Ascending aorta (tissue), 2 donors: ENCODE data around the gene SH2D7. TPM values are rescaled to one million over a fixed set of nuclear protein-coding genes. Genes with fewer than 3 reads are reported as not detected.

Experiments used
- DNase-seq, 2 donors: peaks; one replicate each; pipeline ENCODE4 v3.0.0-alpha.2; 2019; ENCODE audit warnings: low spot score in 2 of 2
- H3K27ac ChIP-seq, 2 donors: fragments of 200-600 bp; sonication (generic); one replicate each; pipeline ENCODE4 v1.5.1; 2016 to 2017; ENCODE audit warnings: mild to moderate bottlenecking in 1 of 2
- H3K27me3 ChIP-seq: fragments of 200-600 bp; sonication (generic); one replicate; pipeline ENCODE4 v1.5.1; 2017
- H3K36me3 ChIP-seq, 2 donors: fragments of 200-600 bp; sonication (generic); one replicate each; pipeline ENCODE4 v1.5.1; 2016
- H3K4me1 ChIP-seq, 2 donors: fragments of 200-600 bp; sonication (generic); one replicate each; pipeline ENCODE4 v1.5.1; 2016 to 2017; ENCODE audit warnings: mild to moderate bottlenecking in 1 of 2
- H3K4me3 ChIP-seq, 2 donors: fragments of 200-600 bp; sonication (generic); one replicate each; pipeline ENCODE4 v1.5.1; 2016 to 2017; ENCODE audit warnings: mild to moderate bottlenecking in 1 of 2
- H3K9me3 ChIP-seq, 2 donors: fragments of 200-600 bp; sonication (generic); one replicate each; pipeline ENCODE4 v1.5.1; 2016
- intact Hi-C: fragments of 100-400 bp; cut with DNase I; formaldehyde crosslinking; loops from one replicate; pipeline ENCODE4 v1.15.1; 2023
- total RNA-seq: library from RNA; depleted of rRNA; stranded (reverse); fragments of >200 nt; gene quantifications from one replicate; pipeline ENCODE4 v1.1.0, GENCODE V29; 2016
- TF ChIP-seq, protein P1 (sequence below), 3 experiments: fragments of 200-600 bp in 2 of 3; fragments of 450-650 bp in 1 of 3; sonication (generic) in 2 of 3; IDR thresholded peaks; one replicate each; pipeline ENCODE4 v1.5.1; 2016 to 2019; ENCODE audit warnings: antibody characterized with exemption in 3 of 3, mild to moderate bottlenecking in 1 of 3, moderate library complexity in 1 of 3

The SH2D7 gene
- total RNA-seq, 1 donor from 2014 or later: not detected

DNA sequence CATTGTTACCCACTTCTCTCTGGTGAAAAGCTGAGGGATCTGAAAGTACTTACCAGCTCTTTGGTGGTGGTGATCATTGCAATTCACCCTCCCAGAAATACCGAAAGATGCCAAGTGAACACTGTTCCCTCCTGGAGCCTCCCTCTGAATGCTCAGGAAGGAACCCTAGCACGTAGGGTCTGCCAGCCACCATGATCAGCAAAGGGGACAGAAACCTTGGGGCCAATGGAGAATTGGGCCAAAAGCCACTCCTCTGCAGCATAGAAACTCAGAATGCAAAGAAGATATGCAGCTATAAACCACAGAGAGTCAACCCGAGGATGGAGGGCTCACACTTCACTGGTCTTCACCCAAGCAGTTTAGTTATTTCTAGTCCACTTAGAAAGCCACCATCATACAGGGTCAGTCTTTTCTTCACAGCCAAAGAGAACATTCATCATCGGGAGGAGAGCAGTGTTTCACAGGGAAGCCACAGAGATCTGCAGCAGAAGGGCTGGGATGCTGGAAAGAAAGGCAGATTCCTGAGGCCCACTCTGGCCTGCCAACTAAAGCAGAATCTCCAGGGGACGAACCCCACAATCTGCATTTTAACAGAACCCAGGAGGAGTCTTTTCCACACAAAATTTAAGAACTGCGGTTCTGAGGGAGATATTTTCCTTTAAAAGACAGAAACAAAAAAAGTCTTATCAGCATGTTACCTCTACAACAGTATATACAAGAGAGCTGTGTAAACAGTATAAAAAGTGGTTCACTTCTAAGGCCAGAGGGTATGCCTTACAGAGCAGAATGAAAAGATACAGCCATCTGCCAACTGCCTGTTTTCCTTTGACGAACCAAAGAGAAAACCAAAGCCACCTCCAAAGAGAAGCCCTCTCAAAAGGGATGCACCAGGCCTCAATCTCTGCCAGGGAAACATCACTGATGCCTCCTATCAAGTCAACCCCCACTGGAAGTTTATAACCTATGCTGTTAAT lies 26.1 kb upstream of the SH2D7 start:
- Histone ChIP-seq H3K36me3 (no peaks in the 10 kb centered on the region), H3K27me3 (no peaks in the 10 kb centered on the region), H3K9me3 (no peaks in the 10 kb centered on the region), H3K4me1 (peaks cover 42 to 83% of the 10 kb centered on the region in 2 donors), H3K27ac (peak overlapping the region; percentile 71 to 83), H3K4me3 (peak overlapping the region; percentile 6 to 27)
- TF ChIP-seq, protein P1, sequence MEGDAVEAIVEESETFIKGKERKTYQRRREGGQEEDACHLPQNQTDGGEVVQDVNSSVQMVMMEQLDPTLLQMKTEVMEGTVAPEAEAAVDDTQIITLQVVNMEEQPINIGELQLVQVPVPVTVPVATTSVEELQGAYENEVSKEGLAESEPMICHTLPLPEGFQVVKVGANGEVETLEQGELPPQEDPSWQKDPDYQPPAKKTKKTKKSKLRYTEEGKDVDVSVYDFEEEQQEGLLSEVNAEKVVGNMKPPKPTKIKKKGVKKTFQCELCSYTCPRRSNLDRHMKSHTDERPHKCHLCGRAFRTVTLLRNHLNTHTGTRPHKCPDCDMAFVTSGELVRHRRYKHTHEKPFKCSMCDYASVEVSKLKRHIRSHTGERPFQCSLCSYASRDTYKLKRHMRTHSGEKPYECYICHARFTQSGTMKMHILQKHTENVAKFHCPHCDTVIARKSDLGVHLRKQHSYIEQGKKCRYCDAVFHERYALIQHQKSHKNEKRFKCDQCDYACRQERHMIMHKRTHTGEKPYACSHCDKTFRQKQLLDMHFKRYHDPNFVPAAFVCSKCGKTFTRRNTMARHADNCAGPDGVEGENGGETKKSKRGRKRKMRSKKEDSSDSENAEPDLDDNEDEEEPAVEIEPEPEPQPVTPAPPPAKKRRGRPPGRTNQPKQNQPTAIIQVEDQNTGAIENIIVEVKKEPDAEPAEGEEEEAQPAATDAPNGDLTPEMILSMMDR (IDR thresholded peaks at IDR 0.05): no peak
- DNase-seq: peak in 1 of 2 donors; percentile 60
- intact Hi-C loops: loop anchor here (2.0 kb wide), 1 partner anchor 61 kb away; no protein-coding TSS in a partner anchor

GRCh38 chr15:78067328-78068228 lies 24.8 kb upstream of the SH2D7 start:
- Histone ChIP-seq H3K27ac (peak overlapping the region; percentile 71 to 83), H3K4me1 (peaks cover 42 to 85% of the 10 kb centered on the region in 2 donors), H3K27me3 (no peaks in the 10 kb centered on the region), H3K9me3 (no peaks in the 10 kb centered on the region), H3K36me3 (no peaks in the 10 kb centered on the region), H3K4me3 (no peak overlapping the region)
- TF ChIP-seq, protein P1 (IDR thresholded peaks at IDR 0.05): no peak
- intact Hi-C loops: loop anchor here (2.0 kb wide), 1 partner anchor 63 kb away; no protein-coding TSS in a partner anchor
- DNase-seq: peak in 1 of 2 donors; percentile 77

- no peak for DNase-seq
- intact Hi-C loops: no loop called here
- peaks cover 38 to 85% of the 10 kb centered on the region in 2 donors for H3K4me1 ChIP-seq
Measured at GRCh38 chr15:78069052-78069414, 23.3 kb upstream of the SH2D7 start.

GRCh38 chr15:78069462-78070029 lies 22.8 kb upstream of the SH2D7 start:
- Histone ChIP-seq H3K27ac (peak overlapping the region; percentile 65 to 71), H3K36me3 (no peaks in the 10 kb centered on the region), H3K9me3 (no peaks in the 10 kb centered on the region), H3K27me3 (no peaks in the 10 kb centered on the region), H3K4me1 (peaks cover 34 to 83% of the 10 kb centered on the region in 2 donors), H3K4me3 (no peak overlapping the region)
- no peak for DNase-seq
- TF ChIP-seq, protein P1 (IDR thresholded peaks at IDR 0.05): no peak
- intact Hi-C loops: loop anchor here (10.0 kb wide), 1 partner anchor 655 kb away; no protein-coding TSS in a partner anchor

More at GRCh38 chr15:78069052-78069414, 23.3 kb upstream of the SH2D7 start:
- Histone ChIP-seq H3K27me3 (no peaks in the 10 kb centered on the region), H3K9me3 (no peaks in the 10 kb centered on the region), H3K27ac (peak overlapping the region; percentile 65 to 71), H3K4me3 (no peak overlapping the region), H3K36me3 (no peaks in the 10 kb centered on the region)
- TF ChIP-seq, protein P1 (IDR thresholded peaks at IDR 0.05): no peak
